Lower leg skin (tissue), 3 donors: ENCODE results near the gene MGARP.

ENCODE experiments used
- POLR2A ChIP-seq, 2 donors: fragments of 450-650 bp; IDR thresholded peaks; one replicate each; pipeline ENCODE4 v1.6.1; 2016 to 2017; ENCODE audit warnings: antibody characterized with exemption in 2 of 2, mild to moderate bottlenecking in 1 of 2, moderate library complexity in 1 of 2
- TF ChIP-seq, protein P1 (sequence below), 3 donors: fragments of 450-650 bp; IDR thresholded peaks; one replicate each; pipeline ENCODE4 v1.5.1; 2016; ENCODE audit warnings: antibody characterized with exemption in 3 of 3, mild to moderate bottlenecking in 3 of 3, moderate library complexity in 2 of 3

DNA sequence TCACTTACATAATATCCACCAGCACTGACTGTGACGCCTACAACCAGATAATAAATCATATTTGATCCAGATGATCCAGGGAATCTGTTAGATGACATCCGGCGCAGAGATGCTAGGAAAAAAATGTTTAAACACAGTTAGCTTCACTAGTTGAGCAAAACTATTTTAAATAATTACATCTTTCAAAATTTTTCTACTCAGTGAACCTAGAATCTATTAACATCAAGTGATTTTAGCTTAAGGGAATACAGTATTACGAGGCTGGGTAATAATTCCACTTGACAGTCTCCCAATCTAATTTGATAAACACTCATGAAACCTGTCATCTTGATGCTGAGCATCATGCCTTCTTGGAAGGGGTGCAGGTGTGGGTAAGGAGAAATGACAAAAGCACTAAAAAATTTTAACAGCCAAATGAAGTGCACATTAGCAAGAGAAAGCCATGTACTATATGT is 4.7 kb downstream of the MGARP start:
- TF ChIP-seq POLR2A (IDR thresholded peaks at IDR 0.05): no peak
- TF ChIP-seq, protein P1, sequence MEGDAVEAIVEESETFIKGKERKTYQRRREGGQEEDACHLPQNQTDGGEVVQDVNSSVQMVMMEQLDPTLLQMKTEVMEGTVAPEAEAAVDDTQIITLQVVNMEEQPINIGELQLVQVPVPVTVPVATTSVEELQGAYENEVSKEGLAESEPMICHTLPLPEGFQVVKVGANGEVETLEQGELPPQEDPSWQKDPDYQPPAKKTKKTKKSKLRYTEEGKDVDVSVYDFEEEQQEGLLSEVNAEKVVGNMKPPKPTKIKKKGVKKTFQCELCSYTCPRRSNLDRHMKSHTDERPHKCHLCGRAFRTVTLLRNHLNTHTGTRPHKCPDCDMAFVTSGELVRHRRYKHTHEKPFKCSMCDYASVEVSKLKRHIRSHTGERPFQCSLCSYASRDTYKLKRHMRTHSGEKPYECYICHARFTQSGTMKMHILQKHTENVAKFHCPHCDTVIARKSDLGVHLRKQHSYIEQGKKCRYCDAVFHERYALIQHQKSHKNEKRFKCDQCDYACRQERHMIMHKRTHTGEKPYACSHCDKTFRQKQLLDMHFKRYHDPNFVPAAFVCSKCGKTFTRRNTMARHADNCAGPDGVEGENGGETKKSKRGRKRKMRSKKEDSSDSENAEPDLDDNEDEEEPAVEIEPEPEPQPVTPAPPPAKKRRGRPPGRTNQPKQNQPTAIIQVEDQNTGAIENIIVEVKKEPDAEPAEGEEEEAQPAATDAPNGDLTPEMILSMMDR (IDR thresholded peaks at IDR 0.05): no peak
